ENCODE results near the gene GPR78.
"Not testable (repeated sequence)": the region's sequence is repeated elsewhere in the genome, so short reads cannot be mapped to it uniquely, and the experiment has no call there.

The GPR78 gene

DNA sequence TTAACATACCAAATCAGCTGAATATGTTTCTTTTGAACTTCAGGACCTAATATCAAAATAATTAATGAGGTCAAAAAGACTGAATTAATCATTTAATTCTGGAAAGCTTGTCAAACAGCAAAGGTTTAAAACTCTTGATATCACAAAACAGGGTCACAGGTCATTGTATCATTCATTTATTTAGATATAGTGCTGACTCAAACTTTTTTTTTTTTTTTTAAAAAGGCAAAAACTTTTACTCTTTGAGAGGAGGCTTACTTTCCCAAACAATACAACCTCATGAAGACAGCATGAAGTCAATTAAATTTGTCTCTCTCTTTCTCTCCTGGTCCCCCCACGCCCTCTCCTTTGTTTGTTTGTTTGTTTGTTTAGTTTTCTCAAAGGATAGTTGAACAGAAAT, 15.6 kb upstream of the GPR78 start:
- DNase-seq (ENCODE audit: low read depth), result no peak

- DNase-seq (ENCODE audit: low read depth), result peak; percentile 39
Measured at GRCh38 chr4:8568068-8568668, 12.0 kb upstream of the GPR78 start.

DNA sequence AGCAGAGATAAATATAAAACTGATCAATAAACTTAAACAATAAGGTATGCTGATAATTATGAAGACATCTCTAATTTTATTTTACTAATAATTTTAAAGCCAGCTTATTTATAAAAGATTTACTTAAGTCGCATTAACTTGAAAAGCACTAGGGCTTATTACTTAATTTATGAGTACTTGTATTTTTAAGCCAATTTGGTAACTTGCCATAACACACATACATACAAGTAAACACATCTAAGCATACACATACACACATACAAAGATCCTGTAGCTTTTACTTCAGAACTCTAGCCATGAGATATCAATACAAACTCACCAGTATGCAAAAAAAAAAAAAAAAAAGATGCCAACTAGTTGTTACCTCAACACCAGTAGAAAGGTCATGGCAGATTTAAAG, 10.0 kb upstream of the GPR78 start:
- DNase-seq (ENCODE audit: low read depth), result no peak

GRCh38 chr4:8571702-8572685, 8.2 kb upstream of the GPR78 start:
- no peak for DNase-seq (ENCODE audit: low read depth)

GRCh38 chr4:8573266-8573665, 6.9 kb upstream of the GPR78 start:
- no peak for DNase-seq (ENCODE audit: low read depth)

GRCh38 chr4:8574796-8575370, 5.3 kb upstream of the GPR78 start:
- no peak for DNase-seq (ENCODE audit: low read depth)

DNA sequence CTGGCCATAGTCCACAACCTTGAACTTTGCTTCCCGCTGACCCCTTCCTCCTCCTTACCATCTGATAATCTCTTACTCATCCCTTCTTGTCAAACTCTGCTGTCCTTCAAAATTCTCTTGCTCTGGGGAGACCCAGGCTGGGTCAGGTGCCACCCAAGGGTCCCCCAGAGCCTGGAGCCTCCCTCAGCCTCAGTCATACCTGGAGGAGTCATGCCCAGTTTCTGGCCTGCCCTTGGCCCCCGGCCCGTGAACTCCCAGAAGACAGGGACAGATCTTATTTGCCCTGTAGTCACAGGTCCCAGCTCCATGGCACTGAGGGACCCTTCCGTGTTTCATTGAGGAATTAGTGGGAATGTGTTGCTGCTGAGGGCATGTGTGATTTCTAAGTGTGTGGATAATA, 4.7 kb upstream of the GPR78 start:
- no peak for DNase-seq (ENCODE audit: low read depth)

- DNase-seq (ENCODE audit: low read depth), result not testable (repeated sequence)
Measured at GRCh38 chr4:8576591-8576990, 3.6 kb upstream of the GPR78 start.

DNA sequence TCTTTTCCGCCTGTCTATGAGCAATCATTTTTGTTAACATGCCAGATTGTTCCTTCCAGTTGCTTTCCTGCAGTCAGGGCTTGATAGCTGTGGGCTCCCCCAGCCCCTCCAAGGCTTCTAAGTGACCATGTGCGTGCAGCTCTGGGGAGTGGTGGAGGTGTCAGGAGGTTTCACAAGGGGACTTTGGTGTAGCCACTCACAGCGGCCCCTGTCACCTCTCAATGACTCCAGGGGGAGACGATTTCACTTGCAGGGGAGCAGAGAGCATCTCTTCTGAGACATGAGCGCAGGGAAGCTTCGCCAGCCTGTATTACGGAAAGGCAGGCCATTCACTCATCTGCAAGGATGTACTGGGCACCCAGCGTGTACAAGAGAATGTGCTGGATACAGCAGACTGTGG, 3.1 kb upstream of the GPR78 start:
- DNase-seq (ENCODE audit: low read depth), result no peak

- no peak for DNase-seq (ENCODE audit: low read depth)
Measured at GRCh38 chr4:8577972-8578371, 2.2 kb upstream of the GPR78 start.

DNA sequence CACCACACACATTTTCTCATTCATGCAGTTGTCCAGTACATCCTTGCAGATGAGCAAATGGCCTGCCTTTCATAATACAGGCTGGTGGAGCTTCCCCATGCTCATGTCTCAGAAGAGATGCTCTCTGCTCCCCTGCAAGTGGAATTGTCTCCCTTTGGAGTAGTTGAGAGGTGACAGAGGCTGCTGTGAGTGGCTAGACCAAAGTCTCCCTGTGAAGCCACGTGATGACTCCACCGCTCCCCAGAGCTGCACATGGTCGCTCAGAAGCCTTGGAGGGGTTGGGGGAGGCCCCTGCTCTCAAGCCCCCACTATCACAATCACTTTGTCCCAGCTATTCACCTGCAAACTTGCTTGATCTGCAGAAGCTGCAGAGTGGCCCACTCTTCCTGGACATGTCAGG, 1.5 kb upstream of the GPR78 start:
- no peak for DNase-seq (ENCODE audit: low read depth)

GRCh38 chr4:8579526-8580320, 469 bp upstream of the GPR78 start:
- no peak for DNase-seq (ENCODE audit: low read depth)

- DNase-seq (ENCODE audit: low read depth), result no peak
Measured at GRCh38 chr4:8581094-8581861, 1.1 kb downstream of the GPR78 start.

DNA sequence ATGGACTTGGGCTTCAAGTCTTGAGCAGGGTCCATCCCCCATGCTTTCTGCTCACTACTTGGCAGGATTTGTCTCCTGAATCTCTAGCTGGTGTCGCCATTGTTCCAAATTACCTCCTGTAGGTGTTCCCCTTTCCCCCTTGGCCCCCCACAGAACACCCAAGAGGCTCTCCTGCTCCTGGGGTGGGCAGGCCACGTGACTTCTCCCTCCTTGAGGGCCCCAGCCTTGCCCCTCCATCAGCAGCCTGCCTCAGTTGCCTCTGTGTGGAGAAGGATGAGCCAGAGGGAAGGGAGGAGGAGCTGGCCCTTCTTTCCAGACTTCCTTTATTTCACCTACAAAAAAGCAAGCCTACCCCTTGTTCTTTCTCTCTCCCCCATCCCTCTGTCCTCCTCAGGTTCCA, 1.8 kb downstream of the GPR78 start:
- DNase-seq (ENCODE audit: low read depth), result no peak

GRCh38 chr4:8582436-8582835, 2.2 kb downstream of the GPR78 start:
- DNase-seq (ENCODE audit: low read depth), result no peak

- DNase-seq (ENCODE audit: low read depth), result no peak
Measured at GRCh38 chr4:8582941-8583654, 2.9 kb downstream of the GPR78 start.

GRCh38 chr4:8583655-8584025, 3.4 kb downstream of the GPR78 start:
- no peak for DNase-seq (ENCODE audit: low read depth)

DNA sequence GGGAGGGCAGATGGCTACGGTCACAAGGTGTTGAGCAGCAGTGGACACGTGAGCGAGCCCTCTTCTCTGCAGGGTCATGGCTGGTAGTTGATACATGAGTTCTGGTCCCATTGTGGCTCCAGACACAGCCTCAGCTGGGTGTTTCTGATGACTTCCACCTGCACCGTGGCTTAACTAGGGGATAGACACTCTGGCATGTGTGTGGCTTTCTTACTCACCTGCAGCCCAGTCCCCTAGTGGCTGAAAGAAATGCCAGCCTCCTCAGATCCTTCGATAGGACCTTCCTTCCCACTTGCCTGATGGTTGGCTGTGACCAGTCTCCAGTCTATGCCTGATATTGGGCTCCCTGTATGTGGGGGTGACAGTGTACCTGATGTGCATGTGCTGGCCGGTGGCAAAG, 5.0 kb downstream of the GPR78 start:
- no peak for DNase-seq (ENCODE audit: low read depth)

- no peak for DNase-seq (ENCODE audit: low read depth)
Measured at GRCh38 chr4:8585721-8586212, 5.6 kb downstream of the GPR78 start.

DNA sequence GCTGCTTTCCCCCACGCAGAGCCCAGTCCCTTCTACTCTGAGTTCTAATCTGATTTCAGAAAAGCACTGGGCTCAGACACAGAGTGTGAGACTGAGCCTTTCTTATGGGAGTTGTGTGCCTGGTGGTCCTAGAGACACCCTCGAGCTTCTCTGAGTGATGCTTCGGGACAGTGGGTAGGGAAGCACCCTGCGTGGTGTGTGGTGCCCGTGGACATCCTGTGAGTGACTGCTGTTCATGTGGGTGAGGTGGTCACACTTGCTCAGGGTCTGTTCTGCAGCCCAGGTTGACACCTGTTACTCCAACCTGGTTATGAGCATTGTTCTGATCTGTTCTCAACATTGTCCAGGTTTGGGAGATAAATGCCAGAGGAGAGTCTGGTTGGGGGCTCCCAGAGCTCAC, 6.1 kb downstream of the GPR78 start:
- DNase-seq (ENCODE audit: low read depth), result no peak
